Sigmoid colon (tissue), 7 donors: ENCODE data around the gene FCAMR. TPM values are rescaled to one million over a fixed set of nuclear protein-coding genes. Genes with fewer than 3 reads are reported as not detected.

Experiments
- DNase-seq: peaks from one replicate; pipeline ENCODE4 v3.0.0-alpha.2; 2019
- H3K27ac ChIP-seq, 4 donors: fragments of 200-600 bp; sonication (generic); one replicate each; pipeline ENCODE4 v1.5.1; 2016 to 2019; ENCODE audit warnings: mild to moderate bottlenecking in 1 of 4
- H3K27me3 ChIP-seq, 3 donors: fragments of 200-600 bp; sonication (generic); one replicate each; pipeline ENCODE4 v1.5.1; 2019; ENCODE audit warnings: mild to moderate bottlenecking in 1 of 3
- H3K36me3 ChIP-seq, 4 donors: fragments of 200-600 bp; sonication (generic); one replicate each; pipeline ENCODE4 v1.5.1; 2016 to 2019
- H3K4me1 ChIP-seq, 4 donors: fragments of 200-600 bp; sonication (generic); one replicate each; pipeline ENCODE4 v1.5.1; 2017 to 2019
- H3K4me3 ChIP-seq, 4 donors: fragments of 200-600 bp; sonication (generic); one replicate each; pipeline ENCODE4 v1.5.1; 2017 to 2019; ENCODE audit warnings: mild to moderate bottlenecking in 2 of 4, moderate library complexity in 1 of 4
- H3K9me3 ChIP-seq, 4 donors: fragments of 200-600 bp in 3 of 4; sonication (generic) in 3 of 4; one replicate each; pipeline versions ENCODE4 v1.5.1 to v1.6.1; 2013 to 2019
- CTCF ChIP-seq, 4 experiments: fragments of 450-650 bp in 3 of 4; fragments of 200-600 bp in 1 of 4; IDR thresholded peaks; one replicate each; pipeline ENCODE4 v1.5.1; 2016 to 2019; ENCODE audit warnings: antibody characterized with exemption in 4 of 4, mild to moderate bottlenecking in 3 of 4, moderate library complexity in 2 of 4
- EP300 ChIP-seq, 4 donors: sonication (generic); formaldehyde crosslinking; IDR thresholded peaks; one replicate each; pipeline ENCODE4 v1.6.1; 2017; ENCODE audit warnings: antibody characterized with exemption in 4 of 4
- POLR2A ChIP-seq, 2 donors: fragments of 450-650 bp; IDR thresholded peaks; one replicate each; pipeline ENCODE4 v1.6.1; 2016; ENCODE audit warnings: antibody characterized with exemption in 2 of 2, mild to moderate bottlenecking in 2 of 2, moderate library complexity in 2 of 2
- POLR2AphosphoS5 ChIP-seq, 4 donors: sonication (generic); formaldehyde crosslinking; IDR thresholded peaks; one replicate each; pipeline ENCODE4 v1.6.1; 2017; ENCODE audit warnings: antibody characterized with exemption in 4 of 4
- whole genome bisulfite sequencing, 2 donors: extraction: QIAGEN DNeasy Blood & Tissue Kit; methylation state at CpG; one replicate each; pipeline ENCODE4 v1.1.7; 2013; 5-methylcytosine and 5-hydroxymethylcytosine counted together
- intact Hi-C: fragments of 100-400 bp; cut with DNase I; formaldehyde crosslinking; loops from one replicate; pipeline ENCODE4 v1.15.1; 2023
- polyA plus RNA-seq, 3 donors: library from polyadenylated mRNA; stranded (reverse); fragments of 200-250 nt; gene quantifications; one replicate each; pipeline ENCODE4 v1.2.3, GENCODE V29; 2013
- total RNA-seq, 4 donors: library from RNA; depleted of rRNA; stranded (reverse); fragments of >200 nt; gene quantifications; one replicate each; pipeline ENCODE4 v1.1.0, GENCODE V29; 2016
- donor health status: healthy with polysubstance abuse.
- donor health status: Bipolar disorder and iron deficiency.
- donor health status: healthy.

The FCAMR gene
- total and polyA plus RNA-seq, 7 donors: 1.5 TPM; not detected in 6

DNA sequence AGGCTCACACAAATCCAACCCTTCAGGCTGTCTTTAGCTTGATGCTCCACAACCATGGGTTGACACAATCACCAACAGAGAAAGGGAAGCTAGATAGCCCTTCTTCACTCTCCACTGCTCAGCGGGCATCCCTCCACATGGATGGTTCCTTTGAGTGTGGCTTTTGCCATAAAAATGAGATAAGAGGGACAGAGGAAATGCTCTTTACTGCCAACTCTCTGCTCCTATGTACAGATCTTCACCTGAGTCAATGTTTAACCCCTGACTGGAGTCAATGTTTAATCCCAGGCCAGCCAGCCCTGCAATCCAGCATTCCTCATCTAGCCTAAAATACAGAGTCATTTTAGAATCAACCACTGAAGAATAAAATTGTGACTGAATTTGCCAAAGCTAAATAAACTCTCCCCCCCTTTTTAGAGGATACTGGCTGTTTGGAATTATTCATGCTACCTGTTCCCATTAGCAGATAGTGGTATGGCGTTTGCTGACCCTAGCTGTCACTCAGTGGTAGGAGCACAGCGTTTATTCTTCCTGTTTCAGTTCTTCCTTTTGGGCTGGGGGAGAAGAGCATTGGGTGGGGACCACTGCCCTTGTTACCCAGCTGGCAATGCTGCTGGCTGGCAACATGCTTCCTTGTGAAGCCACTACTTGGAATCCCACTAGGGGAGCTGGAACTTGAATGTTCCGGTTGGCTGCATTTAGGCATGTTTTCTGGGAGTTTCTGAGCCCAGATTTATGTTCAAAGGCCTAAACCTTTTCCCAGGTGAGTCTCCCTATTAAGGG is 18.8 kb downstream of the FCAMR start:
- intact Hi-C loops: no loop called here
- no peaks in the 10 kb centered on the region for H3K27me3 ChIP-seq
- no peak overlapping the region for H3K27ac ChIP-seq
- H3K36me3 ChIP-seq: no peaks in the 10 kb centered on the region
- H3K9me3 ChIP-seq: no peaks in the 10 kb centered on the region
- H3K4me3 ChIP-seq: no peak overlapping the region
- no peak for TF ChIP-seq POLR2A (IDR thresholded peaks at IDR 0.05)
- TF ChIP-seq CTCF (IDR thresholded peaks at IDR 0.05): no peak
- no peak for TF ChIP-seq EP300 (IDR thresholded peaks at IDR 0.05)
- TF ChIP-seq POLR2AphosphoS5 (IDR thresholded peaks at IDR 0.05): no peak
- 18 to 58% methylated on average over 4 of the region's 4 CpGs for WGBS, 2 donors
- H3K4me1 ChIP-seq: peaks cover 0 to 26% (median 5%) of the 10 kb centered on the region in 4 donors
- DNase-seq: no peak

GRCh38 chr1:206949641-206950040 is 20.6 kb downstream of the FCAMR start:
- Histone ChIP-seq H3K9me3 (no peaks in the 10 kb centered on the region), H3K4me1 (peaks cover 0 to 11% (median 0%) of the 10 kb centered on the region in 4 donors), H3K4me3 (no peak overlapping the region), H3K27ac (no peak overlapping the region), H3K36me3 (no peaks in the 10 kb centered on the region), H3K27me3 (peaks cover 0 to 8% (median 0%) of the 10 kb centered on the region in 3 donors)
- 90 to 95% methylated on average over 5 of the region's 5 CpGs for WGBS, 2 donors
- no peak for DNase-seq
- TF ChIP-seq POLR2A (IDR thresholded peaks at IDR 0.05) (no peak), CTCF (IDR thresholded peaks at IDR 0.05) (no peak), POLR2AphosphoS5 (IDR thresholded peaks at IDR 0.05) (no peak), EP300 (IDR thresholded peaks at IDR 0.05) (no peak)
- intact Hi-C loops: no loop called here

GRCh38 chr1:206949208-206949607 is 21.1 kb downstream of the FCAMR start:
- Histone ChIP-seq H3K27me3 (peaks cover 0 to 11% (median 0%) of the 10 kb centered on the region in 3 donors), H3K36me3 (no peaks in the 10 kb centered on the region), H3K4me1 (peaks cover 0 to 8% (median 0%) of the 10 kb centered on the region in 4 donors), H3K27ac (no peak overlapping the region), H3K4me3 (no peak overlapping the region), H3K9me3 (no peaks in the 10 kb centered on the region)
- intact Hi-C loops: no loop called here
- TF ChIP-seq POLR2AphosphoS5 (IDR thresholded peaks at IDR 0.05) (no peak), CTCF (IDR thresholded peaks at IDR 0.05) (no peak), POLR2A (IDR thresholded peaks at IDR 0.05) (no peak), EP300 (IDR thresholded peaks at IDR 0.05) (no peak)
- no peak for DNase-seq
- 65 to 92% methylated on average over 4 of the region's 4 CpGs for WGBS, 2 donors

GRCh38 chr1:206947255-206947654 is 23.0 kb downstream of the FCAMR start:
- WGBS, 2 donors: 22 to 76% methylated on average over 3 of the region's 3 CpGs
- H3K36me3 ChIP-seq: no peaks in the 10 kb centered on the region
- intact Hi-C loops: no loop called here

More at GRCh38 chr1:206947255-206947654, 23.0 kb downstream of the FCAMR start:
- Histone ChIP-seq H3K27ac (no peak overlapping the region), H3K4me3 (no peak overlapping the region), H3K4me1 (no peaks in the 10 kb centered on the region), H3K9me3 (no peaks in the 10 kb centered on the region), H3K27me3 (peaks cover 0 to 11% (median 0%) of the 10 kb centered on the region in 3 donors)
- no peak for TF ChIP-seq POLR2A (IDR thresholded peaks at IDR 0.05)
- no peak for TF ChIP-seq EP300 (IDR thresholded peaks at IDR 0.05)
- no peak for TF ChIP-seq CTCF (IDR thresholded peaks at IDR 0.05)
- no peak for TF ChIP-seq POLR2AphosphoS5 (IDR thresholded peaks at IDR 0.05)
- no peak for DNase-seq
